NB4 (cell line): ENCODE results near the gene H1-8.

Experiments
- DNase-seq: peaks from one replicate; pipeline ENCODE4 v3.0.0; 2010; ENCODE audit warnings: low read depth
- H3K4me3 ChIP-seq: one replicate; pipeline ENCODE4 v1.5.1; 2011; ENCODE audit warnings: mild to moderate bottlenecking, low read depth, low read length, moderate library complexity
- CTCF ChIP-seq: IDR thresholded peaks from one replicate; pipeline ENCODE4 v1.5.1; 2012; ENCODE audit warnings: low read depth, low read length
- MYC ChIP-seq: IDR thresholded peaks from 2 replicates; pipeline ENCODE4 v1.6.1; 2011; ENCODE audit warnings: low read depth, low read length
- POLR2A ChIP-seq: IDR thresholded peaks from 2 replicates; pipeline ENCODE4 v1.6.1; 2011; ENCODE audit warnings: mild to moderate bottlenecking; ENCODE audit not compliant: insufficient read length; ENCODE audit errors: extremely low read depth
- TF ChIP-seq, protein P1 (sequence below): IDR thresholded peaks from 2 replicates; pipeline ENCODE4 v1.6.1; 2011; ENCODE audit warnings: low read depth, low read length

Gene H1-8

DNA sequence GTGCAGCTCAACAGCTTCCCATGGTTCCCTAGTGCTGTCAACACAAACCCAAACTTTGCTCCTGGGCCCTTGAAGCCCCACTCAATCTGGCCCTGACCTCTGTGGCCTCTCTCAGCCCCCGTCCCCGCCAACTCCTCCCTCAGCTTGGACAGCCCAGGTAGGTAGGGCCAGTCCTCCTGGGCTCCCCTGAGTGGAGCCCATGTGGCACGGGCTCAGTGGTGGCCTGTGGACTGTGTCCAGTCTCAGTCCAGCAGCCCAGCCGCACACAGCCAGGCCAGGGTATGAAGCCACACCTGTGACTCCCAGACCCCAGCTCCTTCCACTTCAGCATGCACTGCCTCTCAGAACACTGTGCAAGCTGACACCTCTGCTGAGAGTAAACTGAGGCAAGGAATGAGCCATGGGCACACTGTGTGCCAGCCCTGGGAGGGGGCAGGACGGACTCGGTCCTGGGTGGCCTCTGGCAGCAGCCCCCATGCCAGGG, 52.0 kb downstream of the H1-8 start:
- no peak overlapping the region for H3K4me3 ChIP-seq
- DNase-seq, result no peak
- TF ChIP-seq, protein P1, sequence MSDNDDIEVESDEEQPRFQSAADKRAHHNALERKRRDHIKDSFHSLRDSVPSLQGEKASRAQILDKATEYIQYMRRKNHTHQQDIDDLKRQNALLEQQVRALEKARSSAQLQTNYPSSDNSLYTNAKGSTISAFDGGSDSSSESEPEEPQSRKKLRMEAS, result no peak
- TF ChIP-seq MYC (no peak), CTCF (no peak), POLR2A (no peak)

DNA sequence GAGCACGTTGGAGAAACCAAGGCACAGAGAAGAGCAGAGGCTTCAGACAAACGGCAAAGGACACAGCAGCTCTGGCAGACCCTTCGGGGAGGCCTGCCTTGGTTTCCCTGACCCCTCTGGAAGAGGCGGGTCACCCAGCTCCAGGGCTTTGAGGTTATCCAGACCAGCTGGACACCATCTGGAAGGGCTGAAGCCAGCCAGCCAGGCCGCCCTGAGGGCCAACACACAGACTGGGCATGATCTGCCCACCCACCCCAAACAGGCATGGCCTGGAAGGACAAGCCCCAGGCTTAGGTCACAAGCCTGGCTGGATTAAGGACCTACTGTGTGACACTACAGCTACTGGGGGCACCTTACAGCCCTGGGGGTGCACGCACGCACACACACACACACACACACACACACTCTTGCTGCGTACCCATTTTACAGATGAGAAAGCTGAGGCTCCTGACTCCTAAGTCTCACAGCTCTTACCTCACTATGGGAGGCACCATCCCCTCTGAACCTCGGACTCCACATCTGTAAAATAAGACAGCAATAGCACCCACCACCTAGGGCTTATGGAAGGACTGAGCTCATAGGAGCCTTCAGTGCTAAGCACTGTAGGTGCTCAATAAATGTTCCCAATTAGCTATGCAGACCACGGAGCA, 52.7 kb downstream of the H1-8 start:
- no peak for DNase-seq
- H3K4me3 ChIP-seq, result no peak overlapping the region
- TF ChIP-seq MYC, result no peak

GRCh38 chr3:129596194-129597086, 53.5 kb downstream of the H1-8 start:
- DNase-seq, result peak; percentile 93
- TF ChIP-seq MYC, result 0 out of 2 replicates have a peak, but pooled peaks have one; percentile 18
- no peak for TF ChIP-seq POLR2A
- TF ChIP-seq, protein P1, result peak; percentile 43; the same call in 1 of the 2 replicates
- TF ChIP-seq CTCF, result no peak
- H3K4me3 ChIP-seq, result peak overlapping the region; percentile 38

DNA sequence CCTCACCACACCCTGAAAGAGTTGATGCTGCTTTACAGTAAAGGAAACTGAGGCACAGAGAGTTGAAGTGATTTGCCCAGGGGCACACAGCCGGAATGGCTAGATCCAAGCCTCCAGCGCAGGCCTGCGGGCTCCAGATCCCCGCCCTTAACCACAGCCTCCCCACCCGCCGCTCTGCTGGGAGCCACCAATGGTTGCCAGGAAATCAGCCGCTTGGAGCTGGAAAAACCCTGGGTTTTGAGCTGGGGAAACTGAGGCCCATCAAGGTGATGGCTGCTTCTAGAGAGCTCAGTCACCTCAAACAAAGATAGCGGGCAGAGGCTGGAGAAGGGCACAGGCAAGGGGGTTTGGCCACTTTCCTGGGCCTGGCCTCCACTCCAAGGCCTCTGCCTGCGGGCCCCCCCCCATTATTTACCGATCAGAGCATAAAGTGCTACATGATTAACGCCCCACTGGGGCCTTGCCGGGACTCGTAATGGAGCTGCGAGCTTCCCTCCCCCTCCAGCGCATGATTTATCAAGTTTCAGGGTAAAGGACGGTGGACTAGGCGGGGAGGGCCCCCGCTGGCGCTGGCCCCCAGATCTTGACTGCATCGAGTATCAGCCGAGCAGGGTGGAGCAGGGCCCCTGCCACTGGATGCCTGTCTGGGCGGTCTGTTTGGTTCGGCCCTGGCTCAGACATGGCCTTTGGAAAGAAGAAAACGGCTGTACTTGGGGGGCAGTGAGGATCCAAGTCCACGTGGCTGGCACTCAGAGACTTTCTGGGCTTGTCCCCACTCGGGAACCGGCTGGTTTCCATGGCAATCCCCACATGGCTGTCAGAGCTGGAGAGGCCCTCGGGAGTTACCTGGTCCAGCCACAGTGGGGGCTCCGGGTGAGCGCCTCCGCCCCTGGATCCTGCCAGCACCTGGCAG, 54.4 kb downstream of the H1-8 start:
- TF ChIP-seq, protein P1, result no peak
- TF ChIP-seq CTCF (no peak), MYC (no peak)
- H3K4me3 ChIP-seq, result peak overlapping the region; percentile 38
- DNase-seq, result no peak

DNA sequence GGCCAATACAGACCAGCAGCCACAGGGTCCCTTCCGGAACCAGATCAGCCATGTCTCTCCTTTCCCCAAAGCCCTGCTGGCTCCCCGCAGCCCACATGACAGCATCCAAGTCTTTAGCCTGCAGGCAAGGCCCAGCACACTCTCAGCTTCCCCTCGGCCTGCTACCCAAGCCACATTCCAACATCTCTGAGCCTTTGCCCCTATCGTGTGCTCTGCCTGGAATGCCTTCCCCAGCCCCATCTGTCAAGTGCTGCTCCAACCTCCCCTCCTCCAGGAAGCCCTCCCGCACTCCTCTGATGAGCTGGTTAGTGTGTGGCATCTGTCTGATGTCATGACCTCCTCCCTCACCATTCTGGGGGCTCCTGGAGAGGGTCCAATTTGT, 55.0 kb downstream of the H1-8 start:
- no peak for TF ChIP-seq POLR2A
- no peak for TF ChIP-seq MYC
- no peak for TF ChIP-seq CTCF
- TF ChIP-seq, protein P1, result no peak
- no peak overlapping the region for H3K4me3 ChIP-seq
- no peak for DNase-seq
